Mammary epithelial cell (primary cell): ENCODE measurements around the gene MRTFB.

Experiments
- EZH2 ChIP-seq: IDR thresholded peaks from 2 replicates; pipeline ENCODE4 v1.6.1; 2012; ENCODE audit warnings: low read length, inconsistent platforms, borderline replicate concordance
- TF ChIP-seq, protein P1 (sequence below), 2 donors: IDR thresholded peaks in 1 of 2; conservative IDR thresholded peaks in 1 of 2; 2 replicates each; pipeline ENCODE4 v1.5.1; 2011 to 2012; ENCODE audit warnings: inconsistent platforms in 2 of 2, low read length in 2 of 2, mild to moderate bottlenecking in 2 of 2, control low read depth in 1 of 2, low read depth in 1 of 2; ENCODE audit not compliant: insufficient read depth in 1 of 2; ENCODE audit errors: extremely low read depth in 1 of 2

DNA sequence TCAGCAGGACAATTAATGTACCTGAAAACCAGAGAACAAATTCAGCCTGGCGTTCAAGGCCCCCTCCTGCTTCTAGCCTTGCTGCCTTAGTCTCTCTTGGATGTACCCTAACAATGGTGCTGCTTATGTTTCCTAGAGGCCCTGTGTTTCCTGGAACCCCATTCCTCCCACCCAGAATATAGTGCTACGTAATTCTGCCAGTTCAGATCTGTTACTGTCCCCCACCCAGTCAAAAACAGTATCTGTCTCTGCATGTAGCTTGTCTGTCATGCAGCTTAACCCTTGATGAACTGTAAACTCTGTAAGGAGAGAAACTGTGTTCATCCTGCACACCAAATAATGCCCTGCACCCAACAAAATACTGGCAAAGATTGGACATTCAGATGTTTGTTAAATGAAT is 6.8 kb downstream of the MRTFB start:
- no peak for TF ChIP-seq EZH2
- TF ChIP-seq, protein P1, sequence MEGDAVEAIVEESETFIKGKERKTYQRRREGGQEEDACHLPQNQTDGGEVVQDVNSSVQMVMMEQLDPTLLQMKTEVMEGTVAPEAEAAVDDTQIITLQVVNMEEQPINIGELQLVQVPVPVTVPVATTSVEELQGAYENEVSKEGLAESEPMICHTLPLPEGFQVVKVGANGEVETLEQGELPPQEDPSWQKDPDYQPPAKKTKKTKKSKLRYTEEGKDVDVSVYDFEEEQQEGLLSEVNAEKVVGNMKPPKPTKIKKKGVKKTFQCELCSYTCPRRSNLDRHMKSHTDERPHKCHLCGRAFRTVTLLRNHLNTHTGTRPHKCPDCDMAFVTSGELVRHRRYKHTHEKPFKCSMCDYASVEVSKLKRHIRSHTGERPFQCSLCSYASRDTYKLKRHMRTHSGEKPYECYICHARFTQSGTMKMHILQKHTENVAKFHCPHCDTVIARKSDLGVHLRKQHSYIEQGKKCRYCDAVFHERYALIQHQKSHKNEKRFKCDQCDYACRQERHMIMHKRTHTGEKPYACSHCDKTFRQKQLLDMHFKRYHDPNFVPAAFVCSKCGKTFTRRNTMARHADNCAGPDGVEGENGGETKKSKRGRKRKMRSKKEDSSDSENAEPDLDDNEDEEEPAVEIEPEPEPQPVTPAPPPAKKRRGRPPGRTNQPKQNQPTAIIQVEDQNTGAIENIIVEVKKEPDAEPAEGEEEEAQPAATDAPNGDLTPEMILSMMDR (conservative IDR thresholded peaks at IDR 0.05 in 1 of 2, IDR thresholded peaks at IDR 0.05 in 1 of 2; ENCODE audit: extremely low read depth in 1 of 2, insufficient read depth in 1 of 2, low read depth in 1 of 2, low read length in 2 of 2): no peak
